PC-3 (cell line): ENCODE results near the gene LIF.

Source experiments
- EZH2 ChIP-seq: fragments of 300-600 bp; sonication (generic); IDR thresholded peaks from one replicate; pipeline ENCODE4 v1.6.1; 2017; ENCODE audit warnings: antibody characterized with exemption, mild to moderate bottlenecking, low read length; ENCODE audit not compliant: unreplicated experiment
- EZH2phosphoT487 ChIP-seq: fragments of 300-600 bp; sonication (generic); IDR thresholded peaks from 2 replicates; pipeline ENCODE4 v1.6.1; 2018; ENCODE audit warnings: mild to moderate bottlenecking, antibody characterized with exemption, low read length, borderline replicate concordance
- TF ChIP-seq, protein P1 (sequence below): fragments of 300-600 bp; sonication (generic); conservative IDR thresholded peaks from 2 replicates; pipeline ENCODE4 v1.5.1; 2017; ENCODE audit warnings: antibody characterized with exemption, low read depth, mild to moderate bottlenecking, low read length

- TF ChIP-seq EZH2phosphoT487 (no peak), EZH2 (no peak)
- TF ChIP-seq, protein P1, sequence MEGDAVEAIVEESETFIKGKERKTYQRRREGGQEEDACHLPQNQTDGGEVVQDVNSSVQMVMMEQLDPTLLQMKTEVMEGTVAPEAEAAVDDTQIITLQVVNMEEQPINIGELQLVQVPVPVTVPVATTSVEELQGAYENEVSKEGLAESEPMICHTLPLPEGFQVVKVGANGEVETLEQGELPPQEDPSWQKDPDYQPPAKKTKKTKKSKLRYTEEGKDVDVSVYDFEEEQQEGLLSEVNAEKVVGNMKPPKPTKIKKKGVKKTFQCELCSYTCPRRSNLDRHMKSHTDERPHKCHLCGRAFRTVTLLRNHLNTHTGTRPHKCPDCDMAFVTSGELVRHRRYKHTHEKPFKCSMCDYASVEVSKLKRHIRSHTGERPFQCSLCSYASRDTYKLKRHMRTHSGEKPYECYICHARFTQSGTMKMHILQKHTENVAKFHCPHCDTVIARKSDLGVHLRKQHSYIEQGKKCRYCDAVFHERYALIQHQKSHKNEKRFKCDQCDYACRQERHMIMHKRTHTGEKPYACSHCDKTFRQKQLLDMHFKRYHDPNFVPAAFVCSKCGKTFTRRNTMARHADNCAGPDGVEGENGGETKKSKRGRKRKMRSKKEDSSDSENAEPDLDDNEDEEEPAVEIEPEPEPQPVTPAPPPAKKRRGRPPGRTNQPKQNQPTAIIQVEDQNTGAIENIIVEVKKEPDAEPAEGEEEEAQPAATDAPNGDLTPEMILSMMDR: no peak
These were observed 42.8 kb upstream of the LIF start, which contains the start of gene CASTOR1 for GRCh38 chr22:30289141-30289979.
